Stimulated activated CD4-positive, alpha-beta T cell treated with anti-CD3 and anti-CD28 coated beads, Interleukin-4, amount 100 ng/mL, for 4 hours (primary cell): ENCODE measurements around the gene GH1.
"Not testable (repeated sequence)": the region's sequence is repeated elsewhere in the genome, so short reads cannot be mapped to it uniquely, and the experiment has no call there.

Experiments
- DNase-seq, 2 experiments: peaks; one replicate each; pipeline ENCODE4 v3.0.0-alpha.2; 2020

Gene GH1

GRCh38 chr17:63894021-63894420 lies 24.6 kb downstream of the GH1 start:
- not testable (repeated sequence) for DNase-seq

- DNase-seq, result not testable (repeated sequence)
These were observed 26.2 kb downstream of the GH1 start for GRCh38 chr17:63892316-63893037.

GRCh38 chr17:63889026-63889848 lies 29.4 kb downstream of the GH1 start:
- not testable (repeated sequence) for DNase-seq

- DNase-seq, result not testable (repeated sequence)
These were observed 33.5 kb downstream of the GH1 start for GRCh38 chr17:63885119-63885518.

GRCh38 chr17:63882626-63883126 lies 36.0 kb downstream of the GH1 start:
- DNase-seq, result not testable (repeated sequence)

GRCh38 chr17:63881935-63882601 lies 36.6 kb downstream of the GH1 start, which contains the start of gene GH2:
Gene GH2, minus strand, starts transcription at chr17:63881944. Its CDS starts 143 bp downstream, at chr17:63881801.
- peak; percentile 47 to 52 for DNase-seq

GRCh38 chr17:63881337-63881736 lies 37.3 kb downstream of the GH1 start:
- DNase-seq, result not testable (repeated sequence)

GRCh38 chr17:63880706-63881105 lies 37.9 kb downstream of the GH1 start:
- no peak for DNase-seq

GRCh38 chr17:63878413-63878812 lies 40.2 kb downstream of the GH1 start:
- DNase-seq, result not testable (repeated sequence)

- DNase-seq, result not testable (repeated sequence)
These were observed 43.9 kb downstream of the GH1 start for GRCh38 chr17:63874693-63875092.

- not testable (repeated sequence) for DNase-seq
These were observed 44.5 kb downstream of the GH1 start for GRCh38 chr17:63874061-63874626.

GRCh38 chr17:63873577-63873976 lies 45.1 kb downstream of the GH1 start, which contains the start of gene CSH2:
Gene CSH2, minus strand, starts transcription at chr17:63873677. Its CDS starts 63 bp downstream, at chr17:63873614.
- not testable (repeated sequence) for DNase-seq

GRCh38 chr17:63871646-63872365 lies 46.8 kb downstream of the GH1 start:
- not testable (repeated sequence) for DNase-seq

- not testable (repeated sequence) for DNase-seq
These were observed 48.4 kb downstream of the GH1 start for GRCh38 chr17:63870292-63870665.

GRCh38 chr17:63869491-63870291 lies 48.9 kb downstream of the GH1 start:
- not testable (repeated sequence) for DNase-seq
